ENCODE measurements around the gene MXD3.

MXD3 gene

DNA sequence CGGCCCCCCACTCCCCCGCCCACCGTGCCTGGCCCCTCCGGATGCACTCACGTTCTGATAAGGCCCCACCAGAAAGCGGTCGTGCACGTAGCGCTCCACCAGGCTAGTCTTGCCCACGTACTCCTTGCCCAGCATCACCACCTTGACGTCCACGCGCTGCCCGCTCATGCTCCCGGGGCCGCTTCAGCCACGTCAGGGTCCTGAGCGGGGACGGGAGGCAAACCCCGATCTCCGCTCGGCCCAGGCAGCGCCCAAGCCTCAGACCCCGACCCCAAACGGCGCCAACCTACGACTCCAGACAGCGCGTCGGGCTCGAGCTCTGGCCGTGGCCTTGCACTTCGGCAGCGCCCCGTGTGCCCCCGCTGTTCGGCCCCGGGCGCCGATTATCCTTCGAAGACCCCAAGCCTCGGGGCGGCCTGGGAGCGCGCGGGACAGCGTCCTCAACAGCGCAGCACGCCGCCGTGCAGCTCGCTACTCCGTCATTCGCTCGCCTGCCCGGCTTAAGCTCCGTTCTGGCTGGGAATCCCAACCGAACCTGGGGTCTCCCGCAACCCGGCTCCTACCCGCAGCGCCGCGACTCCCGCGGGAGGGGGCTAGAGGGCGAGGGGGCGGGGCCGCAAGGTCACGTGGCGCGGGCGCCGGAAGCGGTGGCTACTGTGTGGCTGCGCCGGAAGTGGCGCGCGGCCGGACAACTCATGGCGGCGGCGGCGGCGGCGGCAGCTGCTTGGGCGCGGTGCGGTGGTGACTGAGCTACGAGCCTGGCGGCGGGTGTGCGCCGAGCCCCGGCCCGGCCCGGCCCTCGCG, 8.4 kb downstream of the MXD3 start, which contains the start of the genes PRELID1 and RAB24:
TSS of gene PRELID1 (plus strand) at position 679 of the 804 bp plus-strand sequence. CDS start 187 bp downstream, outside the sequence.
TSS of gene RAB24 (minus strand) at position 599 of the 804 bp plus-strand sequence. CDS start at position 168, 431 bp downstream.
- peak; percentile 80 to 94 (median 84) for DNase-seq

GRCh38 chr5:177302354-177303110, 9.2 kb downstream of the MXD3 start:
- DNase-seq: no peak

DNA sequence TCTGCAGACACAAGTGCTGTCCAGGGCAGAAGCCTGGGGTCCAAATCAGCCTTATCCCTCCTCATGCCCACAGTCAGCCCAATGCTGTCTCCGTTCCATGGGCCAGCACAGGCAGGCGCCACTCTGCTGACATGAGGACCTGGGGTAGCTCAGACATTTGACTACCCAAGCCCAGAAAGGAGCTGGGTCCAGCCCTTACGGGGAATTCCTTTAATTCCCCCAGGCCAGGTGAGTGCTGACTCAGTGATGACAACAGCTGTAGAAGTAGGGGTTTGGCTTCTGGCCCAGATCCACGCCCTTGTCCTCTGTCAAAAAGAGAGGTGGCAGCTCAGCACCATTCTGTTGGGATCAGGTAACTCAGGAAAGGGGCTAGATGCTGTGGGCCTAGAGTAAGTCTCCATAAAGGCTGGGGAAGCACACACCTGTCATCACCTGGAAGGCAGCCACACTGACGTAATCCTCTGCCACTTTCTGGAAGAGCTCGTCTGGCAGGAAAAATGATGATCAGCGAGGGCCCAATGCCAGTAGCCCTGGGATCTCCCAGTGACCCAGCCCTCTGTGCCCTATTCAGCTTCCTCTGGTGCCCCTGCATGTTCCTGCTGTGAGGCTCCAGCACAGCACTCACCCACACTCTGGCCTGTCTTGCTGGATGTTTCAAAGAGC, 10.1 kb downstream of the MXD3 start:
- DNase-seq: no peak

GRCh38 chr5:177300951-177301350, 10.7 kb downstream of the MXD3 start:
- no peak for DNase-seq

- DNase-seq: peak in 3 of 5 experiments; percentile 39 to 76 (median 69)
Measured at GRCh38 chr5:177300236-177300880, 11.3 kb downstream of the MXD3 start.

DNA sequence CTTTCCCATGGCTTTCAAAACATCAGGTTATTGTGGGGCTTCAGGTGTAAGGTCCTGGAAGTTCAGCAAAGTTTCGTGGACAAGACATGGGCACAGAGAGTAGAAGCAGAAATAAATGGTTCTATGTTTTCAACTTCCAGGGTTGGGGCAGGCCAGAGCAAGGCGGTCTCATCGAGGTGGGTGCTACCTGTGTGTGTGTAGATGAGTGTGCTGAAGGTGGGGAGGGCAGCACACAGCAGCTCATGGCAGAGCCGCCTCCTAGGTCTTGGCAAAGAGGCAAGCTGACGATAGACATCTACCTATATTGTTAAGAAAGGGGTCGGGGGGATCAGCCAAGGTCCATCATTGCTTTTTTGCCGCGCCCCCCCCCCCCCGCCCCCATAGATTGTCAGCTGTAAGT, 12.0 kb downstream of the MXD3 start:
- DNase-seq: no peak

- no peak for DNase-seq
Measured at GRCh38 chr5:177297922-177298321, 13.8 kb downstream of the MXD3 start.

DNA sequence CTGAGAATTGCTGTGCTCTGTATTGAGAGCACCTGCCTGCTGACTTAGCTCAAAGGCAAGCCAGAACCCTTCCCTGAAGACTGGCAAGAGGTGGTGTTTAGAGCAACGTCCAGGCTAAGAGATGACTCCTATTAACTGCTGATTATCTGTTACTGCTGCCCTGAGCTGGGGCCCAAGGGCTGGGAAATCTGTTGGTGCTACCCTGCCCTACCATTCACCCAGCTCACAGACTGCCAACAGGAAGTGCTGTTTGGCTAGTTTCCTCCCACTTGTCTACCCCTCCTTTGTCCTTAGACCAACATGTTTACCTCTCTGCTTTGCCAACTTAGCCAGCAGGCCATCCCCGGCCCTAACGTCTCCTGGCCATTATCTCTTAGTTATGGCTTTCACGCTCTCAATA, 15.1 kb downstream of the MXD3 start:
- DNase-seq: peak in 1 of 5 experiments; percentile 27

GRCh38 chr5:177295924-177296323, 15.8 kb downstream of the MXD3 start:
- peak in 1 of 5 experiments; percentile 33 for DNase-seq

GRCh38 chr5:177294632-177295031, 17.1 kb downstream of the MXD3 start:
- DNase-seq: no peak

- DNase-seq: no peak
Measured at GRCh38 chr5:177293819-177294581, 17.7 kb downstream of the MXD3 start.

DNA sequence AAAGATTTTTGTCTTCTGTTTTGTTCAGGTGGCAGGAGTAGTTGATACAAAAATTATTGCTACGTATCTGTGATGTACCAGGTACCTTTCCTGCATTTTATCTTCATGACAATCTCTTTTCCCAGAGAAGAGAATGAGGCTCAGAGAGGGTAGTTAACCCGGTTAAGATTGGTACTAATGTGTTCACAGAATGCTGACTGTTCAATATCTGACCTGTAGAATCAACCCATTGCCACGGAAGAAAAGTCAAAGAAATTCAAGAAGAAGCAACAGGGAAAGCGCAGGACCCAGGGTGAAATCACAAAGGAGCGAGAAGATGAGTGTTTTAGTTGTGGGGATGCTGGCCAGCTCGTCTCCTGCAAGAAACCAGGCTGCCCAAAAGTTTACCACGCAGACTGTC, 20.0 kb downstream of the MXD3 start:
- DNase-seq: no peak

DNA sequence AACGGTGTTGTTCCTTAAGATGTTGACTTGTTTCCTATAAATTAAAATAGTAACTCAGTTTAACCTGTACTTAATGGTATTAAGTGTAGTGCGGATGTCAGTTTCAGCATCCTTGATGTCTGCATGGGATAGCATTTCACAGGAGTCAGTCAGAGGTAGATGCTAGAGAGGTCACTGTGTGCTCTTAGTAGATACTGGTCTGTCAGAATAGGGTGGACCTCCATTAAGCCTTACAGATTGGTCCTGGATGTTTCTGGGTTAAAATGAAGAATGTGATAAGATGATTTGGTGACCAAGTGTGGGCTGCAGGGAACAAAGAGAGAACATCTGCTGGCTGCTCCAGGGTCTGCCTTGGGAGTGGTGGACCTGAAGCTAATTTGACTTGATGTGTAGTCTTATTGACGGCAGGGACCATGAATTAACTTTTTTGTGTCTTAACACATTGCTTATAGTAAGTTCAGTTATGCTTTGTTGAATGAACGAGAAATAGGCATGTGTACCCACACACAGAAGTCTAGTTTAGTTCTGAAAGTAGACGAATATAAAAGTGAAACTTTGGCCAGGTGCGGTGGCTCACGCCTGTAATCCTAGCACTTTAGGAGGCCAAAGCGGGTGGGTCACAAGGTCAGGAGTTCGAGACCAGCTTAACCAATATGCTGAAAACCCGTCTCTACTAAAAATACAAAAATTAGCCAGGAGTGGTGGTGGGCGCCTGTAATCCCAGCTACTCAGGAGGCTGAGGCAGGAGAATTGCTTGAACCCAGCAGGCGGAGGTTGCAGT, 20.7 kb downstream of the MXD3 start:
- no peak for DNase-seq

DNA sequence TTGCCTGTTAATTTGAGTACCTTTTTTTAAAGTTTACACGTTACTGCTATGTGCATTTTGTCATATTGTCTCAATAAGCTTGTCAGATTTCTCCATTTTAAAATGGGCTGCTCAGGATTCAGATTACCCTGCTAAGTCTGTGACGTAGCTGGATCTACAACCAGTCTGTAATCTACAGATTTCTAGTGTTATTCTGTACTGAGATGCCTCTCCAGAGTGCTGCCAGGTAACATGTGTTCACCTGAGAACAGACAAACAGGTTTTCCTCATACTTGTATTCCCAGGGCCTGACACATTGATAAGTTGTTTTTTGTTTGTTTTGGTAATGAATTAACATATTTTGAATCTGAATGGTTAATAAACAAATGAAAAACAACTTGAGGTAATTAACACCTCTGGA, 23.5 kb downstream of the MXD3 start:
- no peak for DNase-seq

- DNase-seq: no peak
Measured at GRCh38 chr5:177276886-177277285, 34.8 kb downstream of the MXD3 start.

GRCh38 chr5:177275883-177276282, 35.8 kb downstream of the MXD3 start:
- no peak for DNase-seq

DNA sequence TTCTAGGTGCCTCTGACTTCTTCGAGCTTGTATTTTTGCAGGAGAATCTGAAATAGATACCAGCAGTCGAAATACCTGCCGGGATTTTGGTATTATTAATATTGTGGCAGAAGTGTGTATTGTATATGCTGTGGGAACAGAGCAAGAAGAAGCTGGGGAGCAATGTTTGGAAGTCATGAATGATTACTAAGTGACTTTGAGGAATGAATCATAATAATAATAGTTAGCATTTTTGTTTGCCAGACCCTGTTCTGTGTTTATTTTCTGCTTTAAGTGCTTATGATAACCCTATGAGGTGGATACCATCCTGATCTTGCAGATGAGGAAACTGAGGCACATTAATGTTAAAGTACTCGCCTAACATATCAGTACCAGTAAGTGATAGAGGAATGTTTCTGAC, 40.6 kb downstream of the MXD3 start:
- no peak for DNase-seq

GRCh38 chr5:177270653-177271052, 41.0 kb downstream of the MXD3 start:
- no peak for DNase-seq

GRCh38 chr5:177269976-177270375, 41.7 kb downstream of the MXD3 start:
- DNase-seq: no peak

GRCh38 chr5:177269232-177269895, 42.3 kb downstream of the MXD3 start:
- DNase-seq: no peak
